Mucosa of rectum (tissue), 2 donors: ENCODE data around the gene KLK14.

Source experiments
- H3K27ac ChIP-seq, 2 donors: one replicate each; pipeline ENCODE4 v1.7.0; 2013; ENCODE audit warnings: inconsistent platforms in 2 of 2, low read depth in 2 of 2, low read length in 2 of 2
- H3K27me3 ChIP-seq, 2 donors: one replicate each; pipeline ENCODE4 v1.7.0; 2013; ENCODE audit warnings: low read length in 2 of 2; ENCODE audit not compliant: control insufficient read depth in 2 of 2, insufficient read depth in 2 of 2
- H3K36me3 ChIP-seq, 2 donors: one replicate each; pipeline ENCODE4 v1.7.0; 2013; ENCODE audit warnings: low read length in 2 of 2; ENCODE audit not compliant: control insufficient read depth in 2 of 2, insufficient read depth in 2 of 2
- H3K4me1 ChIP-seq, 2 donors: one replicate each; pipeline ENCODE4 v1.7.0; 2013; ENCODE audit warnings: low read length in 2 of 2, mild to moderate bottlenecking in 1 of 2; ENCODE audit not compliant: control insufficient read depth in 2 of 2, insufficient read depth in 2 of 2
- H3K4me3 ChIP-seq, 2 donors: one replicate each; pipeline ENCODE4 v1.7.0; 2013; ENCODE audit warnings: low read length in 2 of 2
- H3K9ac ChIP-seq, 2 donors: one replicate each; pipeline ENCODE4 v1.7.0; 2013; ENCODE audit warnings: low read length in 2 of 2, low read depth in 1 of 2, mild to moderate bottlenecking in 1 of 2
- H3K9me3 ChIP-seq, 2 donors: one replicate each; pipeline ENCODE4 v1.7.0; 2013; ENCODE audit warnings: low read length in 2 of 2; ENCODE audit not compliant: control insufficient read depth in 2 of 2
- donor health status: healthy.
- donor health status: Normal muscosa, but diverticular disease.

The KLK14 gene

GRCh38 chr19:51082611-51083010, at the start of gene KLK14:
Gene KLK14, minus strand, starts transcription at chr19:51082887. Its CDS starts 273 bp downstream, at chr19:51082614.
- no peaks in the 10 kb centered on the region for H3K27me3 ChIP-seq
- H3K9ac ChIP-seq: no peak within 1 kb of the TSS
- no peak within 1 kb of the TSS for H3K4me3 ChIP-seq
- H3K9me3 ChIP-seq: no peaks in the 10 kb centered on the region
- no peaks in the 10 kb centered on the region for H3K36me3 ChIP-seq
- H3K27ac ChIP-seq: no peak within 1 kb of the TSS
- no peaks in the 10 kb centered on the region for H3K4me1 ChIP-seq

GRCh38 chr19:51131780-51132680, 49.3 kb upstream of the KLK14 start:
- Histone ChIP-seq H3K9me3 (no peaks in the 10 kb centered on the region), H3K9ac (no peak overlapping the region), H3K36me3 (no peaks in the 10 kb centered on the region), H3K4me3 (peak overlapping the region in 1 of 2 donors; percentile 7), H3K27me3 (no peaks in the 10 kb centered on the region), H3K4me1 (peaks cover 7 to 10% of the 10 kb centered on the region in 2 donors), H3K27ac (peak overlapping the region; percentile 16 to 47)

GRCh38 chr19:51129716-51130115, 47.0 kb upstream of the KLK14 start:
- Histone ChIP-seq H3K9ac (no peak overlapping the region), H3K4me3 (no peak overlapping the region), H3K27ac (no peak overlapping the region), H3K9me3 (no peaks in the 10 kb centered on the region), H3K4me1 (peaks cover 7 to 10% of the 10 kb centered on the region in 2 donors), H3K27me3 (no peaks in the 10 kb centered on the region), H3K36me3 (no peaks in the 10 kb centered on the region)

GRCh38 chr19:51128227-51128626, 45.5 kb upstream of the KLK14 start:
- Histone ChIP-seq H3K27me3 (no peaks in the 10 kb centered on the region), H3K36me3 (no peaks in the 10 kb centered on the region), H3K9ac (peak overlapping the region in 1 of 2 donors; percentile 5), H3K9me3 (no peaks in the 10 kb centered on the region), H3K27ac (no peak overlapping the region), H3K4me3 (no peak overlapping the region), H3K4me1 (peaks cover 10 to 13% of the 10 kb centered on the region in 2 donors)

- Histone ChIP-seq H3K9ac (no peak overlapping the region), H3K27me3 (no peaks in the 10 kb centered on the region), H3K9me3 (no peaks in the 10 kb centered on the region), H3K4me3 (no peak overlapping the region), H3K36me3 (no peaks in the 10 kb centered on the region), H3K4me1 (peaks cover 10 to 13% of the 10 kb centered on the region in 2 donors), H3K27ac (no peak overlapping the region)
Observed at GRCh38 chr19:51127755-51128154, 45.1 kb upstream of the KLK14 start.

GRCh38 chr19:51127032-51127431, 44.3 kb upstream of the KLK14 start:
- H3K27ac ChIP-seq: peak overlapping the region in 1 of 2 donors; percentile 32
- no peaks in the 10 kb centered on the region for H3K27me3 ChIP-seq
- no peaks in the 10 kb centered on the region for H3K9me3 ChIP-seq
- peaks cover 7 to 13% of the 10 kb centered on the region in 2 donors for H3K4me1 ChIP-seq
- H3K4me3 ChIP-seq: no peak overlapping the region
- H3K9ac ChIP-seq: no peak overlapping the region
- H3K36me3 ChIP-seq: no peaks in the 10 kb centered on the region

- H3K9ac ChIP-seq: peak overlapping the region in 1 of 2 donors; percentile 33
- H3K4me3 ChIP-seq: peak overlapping the region in 1 of 2 donors; percentile 23
Observed at GRCh38 chr19:51125421-51126075, 42.9 kb upstream of the KLK14 start.

GRCh38 chr19:51124729-51125128, 42.0 kb upstream of the KLK14 start, which contains the start of gene SIGLEC9:
Gene SIGLEC9, plus strand, starts transcription at chr19:51124906. Its CDS starts 69 bp downstream, at chr19:51124975.
- peaks cover 7 to 13% of the 10 kb centered on the region in 2 donors for H3K4me1 ChIP-seq
- H3K9ac ChIP-seq: peak within 1 kb of the TSS in 1 of 2 donors; percentile 33
- peak within 1 kb of the TSS; percentile 39 to 43 for H3K27ac ChIP-seq
- H3K36me3 ChIP-seq: no peaks in the 10 kb centered on the region
- H3K9me3 ChIP-seq: no peaks in the 10 kb centered on the region
- H3K27me3 ChIP-seq: no peaks in the 10 kb centered on the region
- H3K4me3 ChIP-seq: peak within 1 kb of the TSS; percentile 7 to 23

More at GRCh38 chr19:51125421-51126075, 42.9 kb upstream of the KLK14 start:
- peaks cover 7 to 13% of the 10 kb centered on the region in 2 donors for H3K4me1 ChIP-seq
- H3K27me3 ChIP-seq: no peaks in the 10 kb centered on the region
- no peaks in the 10 kb centered on the region for H3K36me3 ChIP-seq
- peak overlapping the region; percentile 9 to 39 for H3K27ac ChIP-seq
- H3K9me3 ChIP-seq: no peaks in the 10 kb centered on the region

- Histone ChIP-seq H3K27me3 (no peaks in the 10 kb centered on the region), H3K36me3 (no peaks in the 10 kb centered on the region), H3K9ac (no peak overlapping the region), H3K9me3 (no peaks in the 10 kb centered on the region), H3K27ac (peak overlapping the region in 1 of 2 donors; percentile 43), H3K4me1 (peaks cover 7 to 13% of the 10 kb centered on the region in 2 donors), H3K4me3 (no peak overlapping the region)
Observed at GRCh38 chr19:51124216-51124615, 41.5 kb upstream of the KLK14 start.

- Histone ChIP-seq H3K27me3 (no peaks in the 10 kb centered on the region), H3K4me3 (no peak overlapping the region), H3K9me3 (no peaks in the 10 kb centered on the region), H3K4me1 (peaks cover 6 to 13% of the 10 kb centered on the region in 2 donors), H3K27ac (peak overlapping the region in 1 of 2 donors; percentile 43), H3K9ac (no peak overlapping the region), H3K36me3 (no peaks in the 10 kb centered on the region)
Observed at GRCh38 chr19:51123802-51124201, 41.1 kb upstream of the KLK14 start.
